Choroid plexus epithelial cell (primary cell): ENCODE measurements around the gene ASIC5.
"Not testable (repeated sequence)": the region's sequence is repeated elsewhere in the genome, so short reads cannot be mapped to it uniquely, and the experiment has no call there.

Source experiments
- DNase-seq: peaks from one replicate; pipeline ENCODE4 v3.0.0-alpha.2; 2010; ENCODE audit warnings: low read depth
- H3K4me3 ChIP-seq: 2 replicates; pipeline ENCODE4 v1.5.1; 2011; ENCODE audit warnings: low read depth, mild to moderate bottlenecking, control low read depth, low read length, moderate library complexity
- CTCF ChIP-seq: conservative IDR thresholded peaks from 2 replicates; pipeline ENCODE4 v1.5.1; 2011; ENCODE audit warnings: low read depth, mild to moderate bottlenecking, control low read depth, inconsistent platforms, low read length, moderate library complexity

ASIC5 gene

DNA sequence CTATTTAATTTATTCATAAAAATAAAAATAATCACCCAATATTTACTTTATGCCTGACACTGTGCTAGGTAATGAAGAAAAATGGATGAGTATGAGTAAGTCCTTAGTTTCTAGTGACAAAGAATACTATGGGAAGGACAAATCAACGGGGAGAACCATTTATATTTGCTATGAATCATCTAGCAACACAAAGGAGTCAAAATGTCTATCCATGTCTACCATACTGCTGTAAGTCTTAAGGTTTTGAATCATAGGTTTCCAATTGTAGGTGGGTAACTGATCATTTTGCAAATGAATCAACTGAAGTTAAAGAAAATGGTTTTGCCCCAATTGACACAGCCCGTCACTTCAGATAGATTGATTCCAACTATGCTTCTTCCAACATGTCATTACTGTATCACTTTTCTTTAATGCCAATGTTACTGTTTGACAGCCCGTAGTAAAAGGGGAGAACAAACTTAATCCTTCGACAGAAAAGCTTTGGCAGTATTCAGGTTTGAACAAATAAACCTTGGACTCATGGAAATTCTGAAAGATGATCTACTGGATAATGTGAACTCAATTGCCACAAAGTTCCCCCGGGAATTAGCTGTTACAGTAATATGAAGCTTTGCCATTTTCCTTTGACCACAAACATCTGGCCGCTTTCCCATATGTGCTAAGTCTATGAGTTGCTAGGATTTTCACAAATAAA is 40.6 kb upstream of the ASIC5 start:
- H3K4me3 ChIP-seq = no peak overlapping the region
- DNase-seq = peak; percentile 99
- no peak for TF ChIP-seq CTCF

- TF ChIP-seq CTCF = no peak
- H3K4me3 ChIP-seq = no peak overlapping the region
- no peak for DNase-seq
These were observed 38.3 kb upstream of the ASIC5 start for GRCh38 chr4:155904331-155904730.

GRCh38 chr4:155903453-155903852 is 37.4 kb upstream of the ASIC5 start, which contains the start of gene TDO2:
TSS of gene TDO2 (plus strand) at chr4:155903696. CDS start at chr4:155903759, 63 bp downstream.
- TF ChIP-seq CTCF = no peak
- DNase-seq = no peak
- no peak within 1 kb of the TSS for H3K4me3 ChIP-seq

DNA sequence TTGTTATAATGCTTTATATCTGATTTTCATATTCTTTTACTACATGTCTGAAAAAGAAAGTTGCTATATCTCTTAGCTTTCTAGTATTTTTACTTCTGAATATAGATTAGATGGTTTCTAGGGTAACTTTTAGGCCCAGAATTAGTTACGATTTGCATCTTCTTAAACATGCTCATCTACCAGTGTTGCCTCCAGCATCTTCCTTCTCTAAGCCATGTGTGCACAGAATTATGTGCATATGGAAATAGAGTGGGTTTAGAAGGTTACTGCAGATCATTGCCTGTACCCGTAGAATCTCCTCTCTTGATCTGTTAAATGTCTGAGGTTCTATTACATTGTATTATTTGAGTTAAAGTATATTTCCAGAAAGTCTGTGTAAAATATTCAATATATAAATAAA is 34.9 kb upstream of the ASIC5 start:
- TF ChIP-seq CTCF = no peak
- H3K4me3 ChIP-seq = no peak overlapping the region
- no peak for DNase-seq

- no peak for TF ChIP-seq CTCF
- DNase-seq = peak; percentile 63
- H3K4me3 ChIP-seq = no peak overlapping the region
These were observed 34.3 kb upstream of the ASIC5 start for GRCh38 chr4:155900381-155900780.

DNA sequence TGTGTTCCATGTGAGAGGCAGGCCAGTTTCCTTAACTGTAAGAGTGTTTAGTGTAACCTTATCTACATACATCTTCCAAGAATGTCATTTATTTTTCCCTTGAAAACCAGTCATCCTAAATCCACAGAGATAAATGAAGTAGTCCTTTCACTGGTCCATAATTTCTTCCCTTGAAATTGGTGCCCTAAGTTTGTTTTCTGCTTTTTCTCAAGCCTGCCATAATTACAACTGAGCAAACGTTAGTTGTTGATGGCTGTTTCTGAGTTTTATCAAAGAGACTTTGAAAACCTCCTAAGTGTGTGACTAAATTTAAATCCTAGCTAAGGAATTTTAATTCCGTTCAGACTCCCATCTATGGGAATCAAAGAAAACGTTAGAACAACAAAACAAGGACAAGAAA is 33.8 kb upstream of the ASIC5 start:
- TF ChIP-seq CTCF = no peak

DNA sequence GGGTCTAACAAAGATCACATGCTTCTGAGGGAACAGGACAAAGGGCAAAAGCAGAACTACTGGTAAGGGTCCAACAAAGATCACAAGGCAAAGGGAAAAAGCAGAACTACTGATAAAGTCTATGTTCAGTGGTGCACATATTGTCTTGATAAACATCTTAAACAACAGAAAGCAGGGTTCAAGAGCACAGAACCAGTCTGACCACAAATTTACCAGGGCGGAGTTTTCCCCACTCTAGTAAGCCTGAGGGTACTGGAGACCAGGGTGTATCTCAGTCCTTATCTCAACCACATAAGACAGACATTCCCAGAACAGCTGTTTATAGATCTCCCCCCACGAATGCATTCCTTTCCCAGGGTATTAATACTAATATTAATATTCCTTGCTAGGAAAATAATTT is 32.3 kb upstream of the ASIC5 start:
- H3K4me3 ChIP-seq, DNase-seq: not testable (repeated sequence)

More for the DNA sequence above, 33.8 kb upstream of the ASIC5 start:
- no peak overlapping the region for H3K4me3 ChIP-seq
- DNase-seq = peak; percentile 3

DNA sequence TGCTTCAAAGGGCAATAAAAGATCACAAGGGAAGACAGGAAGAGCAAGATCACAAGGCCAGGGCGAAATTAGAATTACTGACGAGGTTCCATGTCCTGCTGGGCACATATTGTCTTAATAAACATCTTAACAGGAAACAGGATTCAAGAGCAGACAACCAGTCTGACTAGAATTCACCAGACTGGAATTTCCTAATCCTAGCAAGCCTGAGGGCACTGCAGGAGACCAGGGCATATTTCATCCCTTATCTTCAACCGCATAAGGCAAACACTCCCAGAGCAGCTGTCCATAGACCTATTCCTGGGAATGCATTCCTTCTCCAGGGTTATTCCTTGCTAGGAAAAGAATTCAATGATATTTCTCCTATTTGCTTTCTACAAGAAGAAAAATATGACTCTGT is 25.0 kb upstream of the ASIC5 start:
- no peak overlapping the region for H3K4me3 ChIP-seq
- peak; percentile 11 for DNase-seq
- no peak for TF ChIP-seq CTCF
